Cardiac muscle cell (in vitro differentiated cells and primary cell): ENCODE measurements around the gene FUNDC2. TPM values are rescaled to one million over a fixed set of nuclear protein-coding genes. Genes with fewer than 3 reads are reported as not detected.
A peak's percentile ranks its signal among the peaks of the same experiment; 100 is the strongest.

ENCODE experiments used
- DNase-seq, 2 donors: peaks; one replicate each; pipeline versions ENCODE4 v3.0.0 to v3.0.0-alpha.2; 2010 to 2017; ENCODE audit warnings: low read depth in 1 of 2, low spot score in 1 of 2
- H3K27ac ChIP-seq: fragments of 200-600 bp; sonication (generic); 2 replicates; pipeline ENCODE4 v1.5.1; 2016
- H3K27me3 ChIP-seq: fragments of 200-600 bp; sonication (generic); 2 replicates; pipeline ENCODE4 v1.6.0; 2016; ENCODE audit warnings: control low read depth
- H3K36me3 ChIP-seq: fragments of 200-600 bp; sonication (generic); 2 replicates; pipeline ENCODE4 v1.5.1; 2016; ENCODE audit warnings: control low read depth
- H3K4me1 ChIP-seq: fragments of 200-600 bp; sonication (generic); 2 replicates; pipeline ENCODE4 v1.8.1; 2017; ENCODE audit warnings: low read depth, mild to moderate bottlenecking, mixed run types
- H3K4me3 ChIP-seq: fragments of 200-600 bp; sonication (generic); 2 replicates; pipeline ENCODE4 v1.5.1; 2016; ENCODE audit warnings: mild to moderate bottlenecking
- H3K9me3 ChIP-seq: fragments of 200-600 bp; sonication (generic); 2 replicates; pipeline ENCODE4 v1.5.1; 2017; ENCODE audit warnings: low read depth, mild to moderate bottlenecking, control low read depth
- polyA plus RNA-seq: library from polyadenylated mRNA; unstranded; fragments of >200 nt; fragmentation: Nextera tagmentation; extraction: Ambion mirVana; gene quantifications from 2 replicates; pipeline ENCODE4 v1.2.1, GENCODE V29; 2016
- total RNA-seq: library from RNA; depleted of rRNA; stranded (reverse); fragments of >200 nt; gene quantifications from 2 replicates; pipeline ENCODE4 v1.2.3, GENCODE V29; 2016
- TF ChIP-seq, protein P1 (sequence below): IDR thresholded peaks from 2 replicates; pipeline ENCODE4 v1.5.1; 2012; ENCODE audit warnings: low read depth, mild to moderate bottlenecking, low read length

Gene FUNDC2
- total and polyA plus RNA-seq, 2 experiments from 2014 or later = 51.0 to 126 TPM

DNA sequence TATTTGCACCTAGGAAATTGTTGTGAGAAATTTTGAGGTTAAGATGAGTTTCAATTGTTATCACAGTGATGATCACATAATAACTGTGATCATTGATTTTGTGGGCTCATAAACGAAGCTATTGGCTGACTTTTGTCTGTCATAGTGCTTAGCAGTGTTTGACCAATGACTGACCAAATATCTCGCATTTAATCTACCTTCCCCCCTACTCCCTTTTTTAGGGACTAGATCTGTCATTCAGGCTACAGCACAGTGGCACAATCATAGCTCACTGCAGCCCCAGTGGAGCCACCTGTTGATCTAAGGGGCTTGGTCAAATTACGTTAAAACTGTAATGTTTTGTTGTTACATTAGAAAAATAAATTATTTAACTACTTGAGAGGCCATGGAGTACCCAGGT lies 1.5 kb downstream of the FUNDC2 start:
- no peaks in the 10 kb centered on the region for H3K36me3 ChIP-seq
- H3K27me3 ChIP-seq = no peaks in the 10 kb centered on the region
- peaks cover 10% of the 10 kb centered on the region for H3K4me1 ChIP-seq
- TF ChIP-seq, protein P1, sequence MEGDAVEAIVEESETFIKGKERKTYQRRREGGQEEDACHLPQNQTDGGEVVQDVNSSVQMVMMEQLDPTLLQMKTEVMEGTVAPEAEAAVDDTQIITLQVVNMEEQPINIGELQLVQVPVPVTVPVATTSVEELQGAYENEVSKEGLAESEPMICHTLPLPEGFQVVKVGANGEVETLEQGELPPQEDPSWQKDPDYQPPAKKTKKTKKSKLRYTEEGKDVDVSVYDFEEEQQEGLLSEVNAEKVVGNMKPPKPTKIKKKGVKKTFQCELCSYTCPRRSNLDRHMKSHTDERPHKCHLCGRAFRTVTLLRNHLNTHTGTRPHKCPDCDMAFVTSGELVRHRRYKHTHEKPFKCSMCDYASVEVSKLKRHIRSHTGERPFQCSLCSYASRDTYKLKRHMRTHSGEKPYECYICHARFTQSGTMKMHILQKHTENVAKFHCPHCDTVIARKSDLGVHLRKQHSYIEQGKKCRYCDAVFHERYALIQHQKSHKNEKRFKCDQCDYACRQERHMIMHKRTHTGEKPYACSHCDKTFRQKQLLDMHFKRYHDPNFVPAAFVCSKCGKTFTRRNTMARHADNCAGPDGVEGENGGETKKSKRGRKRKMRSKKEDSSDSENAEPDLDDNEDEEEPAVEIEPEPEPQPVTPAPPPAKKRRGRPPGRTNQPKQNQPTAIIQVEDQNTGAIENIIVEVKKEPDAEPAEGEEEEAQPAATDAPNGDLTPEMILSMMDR = no peak
- H3K27ac ChIP-seq = peak overlapping the region; percentile 99
- no peaks in the 10 kb centered on the region for H3K9me3 ChIP-seq
- no peak for DNase-seq
- H3K4me3 ChIP-seq = peak overlapping the region; percentile 51

GRCh38 chrX:155028877-155029291 lies 2.2 kb downstream of the FUNDC2 start:
- TF ChIP-seq, protein P1 = no peak
- H3K36me3 ChIP-seq = no peaks in the 10 kb centered on the region
- H3K4me3 ChIP-seq = peak overlapping the region; percentile 51
- H3K27ac ChIP-seq = peak overlapping the region; percentile 57
- DNase-seq = peak in 1 of 2 donors; percentile 71
- H3K4me1 ChIP-seq = peaks cover 10% of the 10 kb centered on the region
- H3K27me3 ChIP-seq = no peaks in the 10 kb centered on the region
- H3K9me3 ChIP-seq = no peaks in the 10 kb centered on the region

DNA sequence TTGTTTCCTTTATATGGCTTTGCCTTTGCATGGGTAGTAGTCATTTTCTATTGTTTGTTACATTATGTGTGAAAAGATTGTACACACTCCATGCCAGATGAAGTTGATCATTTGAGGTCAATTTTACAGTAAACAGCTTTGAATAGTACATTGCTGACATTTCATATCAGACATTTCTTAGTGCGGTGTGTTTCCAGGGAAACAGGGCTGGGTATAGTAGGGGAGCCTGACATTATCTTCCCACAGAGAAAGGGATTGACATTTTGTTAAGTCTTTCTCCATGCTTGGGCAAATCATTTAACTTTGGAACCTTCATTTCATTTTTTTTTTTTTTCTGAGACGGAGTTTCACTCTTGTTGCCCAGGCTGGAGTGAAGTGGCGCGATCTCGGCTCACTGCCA lies 5.0 kb downstream of the FUNDC2 start:
- no peak overlapping the region for H3K27ac ChIP-seq

GRCh38 chrX:155035688-155036087 lies 9.0 kb downstream of the FUNDC2 start:
- no peaks in the 10 kb centered on the region for H3K27me3 ChIP-seq
- no peak overlapping the region for H3K4me3 ChIP-seq
- peaks cover 4% of the 10 kb centered on the region for H3K36me3 ChIP-seq
- no peaks in the 10 kb centered on the region for H3K9me3 ChIP-seq
- TF ChIP-seq, protein P1 = no peak
- no peak for DNase-seq
- no peak overlapping the region for H3K27ac ChIP-seq
- no peaks in the 10 kb centered on the region for H3K4me1 ChIP-seq

More for the DNA sequence above, 5.0 kb downstream of the FUNDC2 start:
- Histone ChIP-seq H3K4me1 (peaks cover 10% of the 10 kb centered on the region), H3K4me3 (no peak overlapping the region), H3K27me3 (no peaks in the 10 kb centered on the region), H3K9me3 (no peaks in the 10 kb centered on the region), H3K36me3 (peaks cover 2% of the 10 kb centered on the region)
- peak in 1 of 2 donors; percentile 58 for DNase-seq
- TF ChIP-seq, protein P1 = no peak

DNA sequence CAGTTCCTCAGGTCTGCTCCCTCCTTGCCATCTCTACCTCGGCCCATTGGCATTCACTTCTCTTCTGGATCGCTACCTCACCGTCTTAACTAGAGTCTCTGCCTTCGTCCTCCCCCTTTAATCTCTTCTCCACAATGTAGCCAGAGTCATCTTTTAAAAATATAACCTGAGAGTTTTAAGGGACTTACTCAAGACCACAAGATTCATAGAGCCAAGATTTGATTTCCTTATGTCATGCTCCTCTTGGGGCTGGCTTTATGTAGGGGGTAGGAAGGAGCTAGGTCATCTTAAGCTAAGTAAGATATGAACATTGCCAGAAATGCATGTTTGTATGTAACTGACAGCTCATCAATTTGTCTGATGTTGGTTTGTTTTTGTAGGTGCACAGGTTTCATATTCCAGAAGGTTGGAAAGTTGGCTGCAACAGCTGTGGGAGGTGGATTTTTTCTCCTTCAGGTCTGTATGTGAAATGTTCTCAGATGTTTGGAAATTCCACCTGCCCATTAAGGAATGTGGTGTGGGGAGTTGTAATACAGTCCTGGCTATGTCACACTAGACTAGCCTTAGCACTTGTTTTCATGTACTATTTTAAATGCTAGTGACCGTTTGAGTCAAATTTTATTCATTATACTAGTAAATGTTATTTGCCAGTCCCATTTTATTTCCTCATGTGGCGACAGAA lies 19.6 kb downstream of the FUNDC2 start:
- Histone ChIP-seq H3K27ac (no peak overlapping the region), H3K36me3 (no peaks in the 10 kb centered on the region), H3K9me3 (no peaks in the 10 kb centered on the region), H3K27me3 (no peaks in the 10 kb centered on the region), H3K4me1 (no peaks in the 10 kb centered on the region), H3K4me3 (no peak overlapping the region)
- TF ChIP-seq, protein P1 = no peak
- DNase-seq = no peak
